ENCODE results near the gene SHC3. TPM values are rescaled to one million over a fixed set of nuclear protein-coding genes. Genes with fewer than 3 reads are reported as not detected.

Gene SHC3
- total RNA-seq, 4 donors from 2014 or later, result 0.38 to 9.3 (median 4.4) TPM

- no peak overlapping the region for H3K27ac ChIP-seq
- 86% methylated on average over 7 of the region's 7 CpGs; no CpG with 5 or more reads in 1 of the 2 donors for WGBS, 2 donors
- TF ChIP-seq POLR2A (IDR thresholded peaks at IDR 0.05) (no peak), CTCF (IDR thresholded peaks at IDR 0.05) (no peak)
- no peak for DNase-seq
- H3K4me1 ChIP-seq, result no peaks in the 10 kb centered on the region
- H3K27me3 ChIP-seq, result no peaks in the 10 kb centered on the region
- intact Hi-C loops (cut with DNase I), result no loop called here
- H3K36me3 ChIP-seq, result no peaks in the 10 kb centered on the region
- H3K4me3 ChIP-seq, result no peak overlapping the region
- H3K9me3 ChIP-seq, result no peaks in the 10 kb centered on the region
These were observed 164.5 kb downstream of the SHC3 start for GRCh38 chr9:89014153-89014552.

- Histone ChIP-seq H3K27ac (no peak overlapping the region), H3K36me3 (no peaks in the 10 kb centered on the region), H3K4me3 (no peak overlapping the region), H3K4me1 (no peaks in the 10 kb centered on the region), H3K9me3 (no peaks in the 10 kb centered on the region), H3K27me3 (no peaks in the 10 kb centered on the region)
- WGBS, 2 donors, result 80% methylated on average over 1 of the region's 1 CpG; no CpG with 5 or more reads in 1 of the 2 donors
- intact Hi-C loops (cut with DNase I), result no loop called here
- TF ChIP-seq POLR2A (IDR thresholded peaks at IDR 0.05) (no peak), CTCF (IDR thresholded peaks at IDR 0.05) (no peak)
- no peak for DNase-seq
These were observed 165.0 kb downstream of the SHC3 start for GRCh38 chr9:89013660-89014059.

GRCh38 chr9:89012294-89013042 lies 166.2 kb downstream of the SHC3 start:
- Histone ChIP-seq H3K4me3 (no peak overlapping the region), H3K9me3 (no peaks in the 10 kb centered on the region), H3K27me3 (no peaks in the 10 kb centered on the region), H3K36me3 (no peaks in the 10 kb centered on the region), H3K4me1 (no peaks in the 10 kb centered on the region), H3K27ac (no peak overlapping the region)
- DNase-seq, result no peak
- intact Hi-C loops (cut with DNase I), result no loop called here
- 75 to 85% methylated on average over 10 of the region's 13 CpGs for WGBS, 2 donors
- TF ChIP-seq CTCF (IDR thresholded peaks at IDR 0.05) (no peak), POLR2A (IDR thresholded peaks at IDR 0.05) (no peak)

- no peak overlapping the region for H3K4me3 ChIP-seq
- no peak overlapping the region for H3K27ac ChIP-seq
- TF ChIP-seq CTCF (IDR thresholded peaks at IDR 0.05), result no peak
- TF ChIP-seq POLR2A (IDR thresholded peaks at IDR 0.05), result no peak
- no peaks in the 10 kb centered on the region for H3K4me1 ChIP-seq
- no peaks in the 10 kb centered on the region for H3K36me3 ChIP-seq
- no peaks in the 10 kb centered on the region for H3K27me3 ChIP-seq
- 80 to 93% methylated on average over 2 of the region's 2 CpGs for WGBS, 2 donors
- intact Hi-C loops (cut with DNase I), result no loop called here
- no peaks in the 10 kb centered on the region for H3K9me3 ChIP-seq
- DNase-seq, result no peak
These were observed 166.9 kb downstream of the SHC3 start for GRCh38 chr9:89011683-89012082.

- H3K36me3 ChIP-seq, result no peaks in the 10 kb centered on the region
- no peaks in the 10 kb centered on the region for H3K27me3 ChIP-seq
- H3K4me1 ChIP-seq, result no peaks in the 10 kb centered on the region
- no peak for DNase-seq
- no peak overlapping the region for H3K4me3 ChIP-seq
- intact Hi-C loops (cut with DNase I), result no loop called here
- TF ChIP-seq POLR2A (IDR thresholded peaks at IDR 0.05), result no peak
- no peak for TF ChIP-seq CTCF (IDR thresholded peaks at IDR 0.05)
- no peaks in the 10 kb centered on the region for H3K9me3 ChIP-seq
- no peak overlapping the region for H3K27ac ChIP-seq
- WGBS, 2 donors, result 50 to 82% methylated on average over 2 of the region's 6 CpGs
These were observed 168.0 kb downstream of the SHC3 start for GRCh38 chr9:89010526-89011111.

All from esophagus squamous epithelium (tissue), 5 donors.